ENCODE results near the gene STK38.
A peak's percentile ranks its signal among the peaks of the same experiment; 100 is the strongest.

DNA sequence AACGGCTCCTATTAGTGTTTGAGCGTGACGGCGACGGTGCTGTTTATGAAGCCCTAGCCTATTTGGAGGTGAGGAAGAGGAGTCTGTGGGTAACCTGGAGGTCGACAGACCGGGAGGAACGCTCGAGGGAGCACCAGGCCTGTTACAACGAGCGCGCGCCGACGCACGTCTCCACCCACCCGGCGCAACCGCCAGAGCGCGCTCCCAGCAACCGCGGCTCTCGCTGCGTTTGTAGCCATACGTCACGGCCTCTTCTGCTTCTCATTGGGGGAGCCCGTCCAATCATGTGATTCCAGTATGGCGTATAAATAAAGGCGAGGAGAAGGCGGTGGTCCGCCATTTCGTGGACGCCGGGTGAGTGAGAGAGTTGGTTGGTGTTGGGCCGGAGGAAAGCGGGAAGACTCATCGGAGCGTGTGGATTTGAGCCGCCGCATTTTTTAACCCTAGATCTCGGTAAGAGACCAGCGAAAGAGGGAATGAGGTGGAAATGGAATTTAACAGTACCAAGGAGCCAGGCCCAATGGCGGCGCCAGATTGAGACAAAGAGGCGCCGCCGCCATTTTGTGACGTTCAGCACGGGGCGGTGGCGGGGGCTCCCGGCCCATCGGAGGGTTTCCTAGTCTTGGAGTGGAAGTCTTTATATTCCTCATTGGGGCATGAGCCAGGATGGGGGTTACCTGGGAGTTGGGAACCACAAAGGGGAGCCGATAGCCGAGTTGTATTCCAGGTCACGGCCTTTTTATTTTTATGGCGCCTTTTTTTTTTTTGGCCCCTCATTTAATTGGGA, 46.9 kb upstream of the STK38 start, which contains the start of gene SRSF3:
- TF ChIP-seq TAF1 (IDR thresholded peaks at IDR 0.05; ENCODE audit: borderline replicate concordance, insufficient read depth, low read length) = peak; percentile 99
- TF ChIP-seq REST (IDR thresholded peaks at IDR 0.05; ENCODE audit: insufficient read depth in 1 of 2, low read depth in 2 of 2, low read length in 2 of 2) = peak; percentile 29 to 59; a peak in 1 of 4 replicates
- TF ChIP-seq SIN3A (IDR thresholded peaks at IDR 0.05; ENCODE audit: borderline replicate concordance, insufficient read depth, low read length) = peak; percentile 92
- TF ChIP-seq FOXP2 (optimal IDR thresholded peaks at IDR 0.05; ENCODE audit: borderline replicate concordance, extremely low read depth, extremely low read length, insufficient read depth) = peak; percentile 87
